GM06990 (cell line): ENCODE measurements around the gene TEX9.

Source experiments
- DNase-seq: peaks from one replicate; pipeline ENCODE4 v3.0.0-alpha.2; 2011; ENCODE audit not compliant: insufficient read length; ENCODE audit errors: extremely low read depth
- H3K27me3 ChIP-seq: replicated peaks from 2 replicates; pipeline ENCODE4 v1.6.0; 2011; ENCODE audit warnings: low read length; ENCODE audit not compliant: control insufficient read depth, insufficient read depth
- H3K36me3 ChIP-seq: 2 replicates; pipeline ENCODE4 v1.5.1; 2011; ENCODE audit warnings: low read length; ENCODE audit not compliant: control insufficient read depth, insufficient read depth
- H3K4me3 ChIP-seq: replicated peaks from 2 replicates; pipeline ENCODE4 v1.5.1; 2011; ENCODE audit warnings: low read depth, mild to moderate bottlenecking, control low read depth, low read length
- CTCF ChIP-seq: IDR thresholded peaks from 2 replicates; pipeline ENCODE4 v1.5.1; 2011; ENCODE audit warnings: low read length, control low read depth, mild to moderate bottlenecking, inconsistent platforms; ENCODE audit not compliant: insufficient read depth, poor library complexity, severe bottlenecking

Gene TEX9

GRCh38 chr15:56351957-56352506 is 13.2 kb upstream of the TEX9 start:
- DNase-seq = no peak
- H3K36me3 ChIP-seq = no peaks in the 10 kb centered on the region
- no peaks in the 10 kb centered on the region for H3K27me3 ChIP-seq
- no peak overlapping the region for H3K4me3 ChIP-seq
- TF ChIP-seq CTCF = no peak

GRCh38 chr15:56353119-56353518 is 12.1 kb upstream of the TEX9 start:
- TF ChIP-seq CTCF = no peak
- no peak for DNase-seq

GRCh38 chr15:56353740-56354139 is 11.5 kb upstream of the TEX9 start:
- H3K36me3 ChIP-seq = no peaks in the 10 kb centered on the region
- TF ChIP-seq CTCF = no peak
- no peaks in the 10 kb centered on the region for H3K27me3 ChIP-seq
- no peak for DNase-seq
- H3K4me3 ChIP-seq = no peak overlapping the region

More at GRCh38 chr15:56353119-56353518, 12.1 kb upstream of the TEX9 start:
- Histone ChIP-seq H3K4me3 (no peak overlapping the region), H3K36me3 (no peaks in the 10 kb centered on the region), H3K27me3 (no peaks in the 10 kb centered on the region)

- Histone ChIP-seq H3K4me3 (no peak overlapping the region), H3K36me3 (no peaks in the 10 kb centered on the region), H3K27me3 (no peaks in the 10 kb centered on the region)
- no peak for TF ChIP-seq CTCF
- peak; percentile 57 for DNase-seq
Observed at GRCh38 chr15:56356616-56357015, 8.6 kb upstream of the TEX9 start.

- H3K4me3 ChIP-seq = no peak overlapping the region
- no peaks in the 10 kb centered on the region for H3K36me3 ChIP-seq
- TF ChIP-seq CTCF = no peak
- no peak for DNase-seq
- H3K27me3 ChIP-seq = no peaks in the 10 kb centered on the region
Observed at GRCh38 chr15:56358604-56359003, 6.6 kb upstream of the TEX9 start.

- TF ChIP-seq CTCF = no peak
- Histone ChIP-seq H3K27me3 (no peaks in the 10 kb centered on the region), H3K4me3 (no peak overlapping the region), H3K36me3 (no peaks in the 10 kb centered on the region)
- DNase-seq = no peak
Observed at GRCh38 chr15:56361987-56362386, 3.2 kb upstream of the TEX9 start.
